ENCODE measurements around the gene IL2.

IL2 gene

DNA sequence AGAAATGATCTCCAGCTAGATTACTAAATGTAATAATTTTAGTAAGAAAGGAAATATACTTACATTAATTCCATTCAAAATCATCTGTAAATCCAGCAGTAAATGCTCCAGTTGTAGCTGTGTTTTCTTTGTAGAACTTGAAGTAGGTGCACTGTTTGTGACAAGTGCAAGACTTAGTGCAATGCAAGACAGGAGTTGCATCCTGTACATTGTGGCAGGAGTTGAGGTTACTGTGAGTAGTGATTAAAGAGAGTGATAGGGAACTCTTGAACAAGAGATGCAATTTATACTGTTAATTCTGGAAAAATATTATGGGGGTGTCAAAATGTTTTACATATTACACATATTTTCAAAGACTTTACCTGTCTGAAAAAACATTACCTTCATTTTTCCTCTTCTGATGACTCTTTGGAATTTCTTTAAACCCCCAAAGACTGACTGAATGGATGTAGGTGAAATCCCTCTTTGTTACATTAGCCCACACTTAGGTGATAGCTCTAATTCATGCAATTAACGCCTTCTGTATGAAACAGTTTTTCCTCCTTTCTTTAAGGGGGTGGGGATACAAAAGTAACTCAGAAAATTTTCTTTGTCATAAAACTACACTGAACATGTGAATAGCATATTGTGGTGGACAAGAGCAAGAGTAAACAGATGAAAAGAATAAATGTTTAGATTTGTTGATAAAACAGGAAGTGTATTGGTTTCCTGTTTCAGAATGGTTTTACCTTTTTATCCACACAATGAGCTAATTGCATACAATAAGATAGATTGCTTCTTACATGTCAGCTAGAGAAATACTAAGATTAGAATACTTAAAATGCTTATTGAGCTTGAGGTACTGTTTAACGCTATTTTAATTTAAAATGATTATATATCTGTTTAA lies at the start of gene IL2:
IL2 (minus strand) TSS at position 495 of the 886 bp plus-strand sequence; CDS start at position 210, 285 bp downstream.
- DNase-seq = no peak

DNA sequence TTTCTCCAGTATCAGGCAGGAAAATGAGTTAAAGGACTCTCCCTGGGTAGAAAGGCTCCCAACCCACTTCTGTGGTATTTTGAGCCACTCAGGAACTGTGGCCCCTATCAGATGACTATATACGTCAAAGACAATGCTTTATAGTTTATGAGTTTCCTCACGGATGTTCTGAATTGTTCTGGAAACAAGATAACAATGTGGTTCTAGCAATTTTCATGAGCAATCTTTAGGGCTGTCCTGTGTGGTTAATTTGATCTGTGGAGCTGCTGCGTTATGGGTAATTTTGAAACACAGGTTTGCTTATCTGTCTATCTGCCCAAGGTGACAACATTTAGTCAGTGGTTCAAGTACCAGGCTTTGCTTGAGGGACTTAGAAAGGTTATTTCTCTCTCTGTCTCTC lies 46.7 kb upstream of the IL2 start:
- no peak for DNase-seq

DNA sequence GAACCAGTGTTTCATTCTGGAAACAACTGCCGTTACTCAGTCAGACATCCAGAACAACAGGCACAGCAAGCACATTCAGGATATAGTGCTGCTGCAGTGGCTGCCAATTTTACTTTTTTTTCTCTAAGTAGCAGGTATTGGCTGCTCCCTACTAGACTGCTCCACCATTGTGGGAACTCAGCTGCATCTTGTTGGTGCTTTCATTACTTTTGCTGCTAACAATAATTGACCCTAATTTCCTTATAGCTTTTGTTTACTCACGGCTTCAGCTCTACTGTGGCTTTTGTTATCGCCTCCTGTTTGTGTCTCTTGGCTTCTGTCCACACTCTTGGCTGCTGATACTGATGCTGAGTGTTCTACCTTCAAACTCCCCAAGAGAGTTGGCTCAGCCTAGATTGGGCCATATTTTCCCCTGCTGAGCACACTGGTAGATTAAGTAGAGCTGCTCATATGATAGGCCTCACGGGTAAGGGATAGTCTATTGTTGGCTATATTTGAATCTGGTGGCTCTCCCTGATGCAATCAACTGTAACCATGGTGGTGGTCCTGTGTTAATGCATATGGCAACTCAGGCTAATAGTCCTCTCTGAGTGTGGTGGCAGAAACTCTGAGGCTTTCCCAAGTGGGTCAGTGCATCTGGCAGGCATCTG lies 44.5 kb upstream of the IL2 start:
- no peak for DNase-seq

DNA sequence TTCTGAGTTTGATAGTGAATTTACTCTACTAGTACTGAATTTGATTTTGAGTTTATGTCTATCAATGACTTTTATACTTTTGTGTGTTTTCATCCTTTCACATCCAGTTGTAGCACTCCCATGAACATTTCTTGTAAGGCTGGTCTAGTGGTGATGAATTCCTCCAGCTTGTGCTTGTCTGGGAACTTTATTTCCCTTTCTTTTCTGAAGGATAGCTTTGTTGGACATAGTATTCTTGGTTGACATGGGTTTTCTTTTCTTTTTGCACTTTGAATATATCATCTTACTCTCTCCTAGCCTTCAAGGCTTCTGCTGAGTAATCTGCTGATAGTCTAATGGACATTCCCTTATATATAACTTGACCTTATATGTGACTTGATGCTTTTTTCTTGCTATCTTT lies 32.5 kb upstream of the IL2 start:
- no peak for DNase-seq

DNA sequence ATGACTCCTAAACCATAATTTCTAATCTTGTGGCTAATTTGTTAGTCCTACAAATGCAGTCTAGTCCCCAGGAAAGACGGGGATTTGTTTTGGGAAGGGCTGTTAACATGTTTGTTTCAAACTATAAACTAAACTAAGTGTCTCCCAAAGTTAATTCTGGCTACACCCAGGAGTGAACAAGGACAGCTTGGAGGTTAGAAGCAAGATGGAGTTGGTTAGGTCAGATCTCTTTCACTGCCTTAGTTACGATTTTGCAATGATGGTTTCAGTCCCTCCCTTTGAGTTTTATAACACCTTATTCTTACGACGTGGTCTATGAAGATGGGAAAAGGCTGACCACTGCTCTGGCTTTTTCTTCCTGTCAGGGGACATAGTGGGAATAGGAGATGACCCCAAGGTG lies 27.0 kb upstream of the IL2 start:
- DNase-seq = no peak

DNA sequence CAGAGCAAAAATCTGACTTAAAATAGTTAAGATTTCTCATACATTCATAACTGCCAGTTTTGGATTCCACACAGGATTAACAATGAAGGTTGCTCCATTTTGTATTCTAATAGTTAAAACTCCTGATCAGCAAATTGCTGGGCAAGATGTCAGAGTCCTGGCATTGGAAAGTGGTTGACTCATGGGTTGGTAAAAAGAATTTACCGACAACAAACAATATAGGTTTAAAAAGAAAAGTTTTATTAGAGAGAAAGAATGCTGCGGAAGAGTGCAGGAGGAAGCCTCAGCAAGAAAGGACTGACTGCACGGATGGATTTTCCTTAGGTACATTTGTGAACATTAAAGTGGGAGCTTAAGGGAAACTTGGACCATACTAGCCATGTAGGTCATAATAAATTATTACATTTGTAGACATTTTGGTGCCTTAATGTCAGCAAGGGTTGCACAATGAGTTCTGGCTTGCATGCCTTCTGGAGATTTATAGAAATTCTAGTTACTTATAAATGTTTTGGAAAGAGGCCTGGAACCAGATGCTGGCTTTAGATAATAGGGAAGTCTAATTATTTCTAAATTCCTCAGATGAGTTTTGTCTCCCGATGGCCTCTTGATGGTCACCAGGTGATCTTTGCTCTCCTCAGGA lies 25.4 kb upstream of the IL2 start:
- no peak for DNase-seq

DNA sequence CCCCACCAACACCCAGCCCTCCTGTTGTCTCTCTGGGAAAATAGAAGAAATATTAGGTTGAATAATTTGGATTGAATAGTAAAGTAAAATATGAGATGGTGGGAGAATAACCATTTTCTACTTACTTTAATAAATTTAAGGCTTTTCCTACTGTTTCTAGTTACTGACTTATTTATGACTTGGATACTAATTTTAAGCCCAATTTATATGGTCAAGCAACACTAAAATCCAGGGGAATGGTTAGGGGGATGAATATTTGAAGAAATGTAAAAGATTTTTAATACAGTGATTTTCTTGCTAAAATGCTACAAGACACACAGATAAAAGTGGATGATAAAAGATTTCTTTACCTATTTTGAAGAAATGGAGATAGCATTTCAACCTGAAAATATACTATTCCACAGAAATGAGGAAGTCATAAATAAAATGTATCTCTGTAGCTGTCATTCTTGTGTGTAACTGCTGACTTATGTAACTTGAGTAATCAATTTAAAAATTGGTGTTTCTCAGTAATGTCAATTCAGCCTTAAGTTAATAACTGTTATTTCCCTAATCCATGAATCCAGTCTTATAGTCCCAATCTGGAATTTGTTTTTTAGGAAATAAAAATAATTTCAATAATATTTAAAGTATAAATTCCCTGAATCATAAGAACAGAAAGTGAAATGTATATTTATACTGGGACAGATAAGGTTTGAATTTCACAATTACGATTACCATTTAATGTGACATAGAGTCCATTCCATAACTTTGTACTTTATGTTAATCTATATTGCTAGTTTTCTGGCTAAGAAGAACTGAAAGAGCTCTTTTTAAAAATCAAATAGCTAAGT lies 24.3 kb upstream of the IL2 start:
- DNase-seq = peak; percentile 14 to 37

DNA sequence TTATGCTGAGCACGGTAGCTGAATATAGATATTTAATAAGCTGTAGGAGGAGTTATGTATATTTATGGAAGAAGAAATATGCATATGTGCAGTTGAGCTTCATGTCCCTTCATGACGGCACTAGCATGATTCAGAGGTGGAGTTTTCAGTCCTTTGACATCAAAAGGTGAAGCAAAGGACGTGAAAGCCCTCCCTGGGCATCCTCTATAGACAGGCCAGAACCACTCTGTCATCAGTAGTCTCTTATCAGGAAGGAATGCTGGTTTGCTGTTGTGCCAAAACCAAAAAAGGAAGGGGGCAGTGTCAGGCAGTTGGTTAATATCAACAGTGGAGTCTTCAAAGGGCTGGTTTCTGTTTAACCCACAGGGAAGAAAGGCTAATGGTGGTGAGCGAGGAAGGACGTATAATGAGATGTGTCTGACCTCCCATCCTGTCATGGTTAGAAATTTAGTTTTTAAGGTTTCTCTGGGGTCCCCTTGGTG lies 23.5 kb upstream of the IL2 start:
- DNase-seq = peak in 1 of 2 experiments; percentile 19

DNA sequence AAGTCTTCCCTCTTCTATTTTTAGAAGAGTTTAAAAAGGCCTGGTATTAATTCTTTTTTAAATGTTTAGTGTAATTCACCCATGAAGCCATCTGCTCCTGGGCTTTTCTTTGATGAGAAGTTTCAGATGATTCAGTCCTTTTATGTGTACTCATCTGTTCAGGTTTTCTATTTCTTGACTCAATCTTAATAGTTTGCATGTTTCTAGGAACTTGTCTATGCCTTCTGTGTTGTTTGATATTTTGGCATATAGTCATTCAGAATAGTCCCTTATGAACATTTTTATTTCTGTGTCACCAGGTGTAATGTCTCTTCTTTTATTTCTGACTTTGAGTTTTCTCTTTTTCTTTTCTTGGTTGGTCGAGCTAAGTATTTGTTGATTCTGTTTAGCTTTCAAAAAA lies 20.2 kb upstream of the IL2 start:
- no peak for DNase-seq

DNA sequence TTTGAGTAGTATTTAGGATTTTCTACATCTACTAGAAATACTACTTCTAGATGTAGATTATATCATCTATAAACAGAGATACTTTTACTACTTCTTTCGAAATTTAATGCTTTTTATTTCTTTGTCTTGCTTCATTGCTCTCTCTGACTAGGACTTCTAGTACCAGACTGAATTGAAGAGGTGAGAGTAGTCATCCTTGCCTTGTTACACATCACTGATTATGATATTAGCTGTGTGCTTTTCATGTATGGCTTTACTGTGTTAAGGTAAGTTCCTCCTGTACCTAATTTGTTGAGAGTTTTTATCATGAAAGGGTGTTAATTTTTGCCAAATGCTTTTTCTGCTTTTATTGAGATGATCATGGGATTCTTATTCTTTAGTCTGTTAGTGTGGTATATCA lies 19.6 kb upstream of the IL2 start:
- no peak for DNase-seq

DNA sequence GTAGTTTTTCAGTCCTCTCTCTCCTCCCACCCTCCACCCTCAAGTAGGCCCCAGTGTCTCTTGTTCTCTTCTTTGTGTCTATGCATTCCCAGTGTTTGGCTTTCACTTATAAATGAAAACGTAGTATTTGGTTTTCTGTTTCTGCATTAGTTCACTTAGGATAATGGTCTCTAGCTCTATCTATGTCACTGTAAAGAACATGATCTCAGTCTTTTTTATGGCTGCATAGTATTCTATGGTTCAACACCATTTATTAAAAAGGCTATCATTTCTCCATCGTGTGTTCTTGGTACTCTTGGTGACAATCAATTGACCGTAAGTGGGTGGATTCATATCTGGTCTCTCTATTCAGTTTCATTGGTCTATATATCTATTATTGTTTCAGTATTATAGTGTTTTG lies 18.7 kb upstream of the IL2 start:
- no peak for DNase-seq

DNA sequence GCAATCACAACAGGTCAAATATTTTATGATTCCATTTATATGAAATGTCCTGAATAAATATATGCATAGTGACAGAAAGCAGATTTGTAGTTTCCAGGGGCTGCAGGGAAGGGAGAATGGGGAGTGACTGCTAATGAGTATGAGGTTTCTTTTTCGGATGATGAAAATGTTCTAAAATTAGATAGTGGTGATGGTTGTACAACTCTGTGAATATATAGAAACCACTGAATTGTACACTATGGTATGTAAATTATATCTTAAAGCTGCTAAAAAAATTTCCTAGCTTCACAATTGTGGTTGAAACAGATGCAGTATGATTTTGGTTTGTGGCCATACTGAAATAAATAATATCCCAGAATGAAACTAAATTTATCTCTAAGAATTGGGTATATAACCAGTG lies 12.9 kb upstream of the IL2 start:
- DNase-seq = no peak

DNA sequence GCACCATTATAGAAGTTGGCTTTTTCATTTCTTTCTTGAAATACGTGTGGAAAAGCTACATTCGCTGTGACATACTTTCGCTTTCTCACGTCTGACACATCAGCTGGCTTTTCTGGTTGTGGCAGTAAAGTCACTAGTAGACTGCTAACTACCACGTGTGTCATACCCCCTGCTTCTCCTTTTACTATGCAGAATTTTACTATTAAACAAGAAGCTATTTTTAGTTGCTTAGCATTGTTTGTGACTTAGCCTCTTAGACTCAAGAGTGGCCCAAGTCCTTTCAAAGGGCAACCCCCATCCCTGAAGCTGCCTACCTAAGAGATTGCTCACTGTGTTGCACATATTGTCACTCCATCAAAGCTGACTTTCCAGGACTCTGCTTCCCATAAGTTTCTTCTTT lies 2.1 kb upstream of the IL2 start:
- peak; percentile 50 to 61 for DNase-seq

DNA sequence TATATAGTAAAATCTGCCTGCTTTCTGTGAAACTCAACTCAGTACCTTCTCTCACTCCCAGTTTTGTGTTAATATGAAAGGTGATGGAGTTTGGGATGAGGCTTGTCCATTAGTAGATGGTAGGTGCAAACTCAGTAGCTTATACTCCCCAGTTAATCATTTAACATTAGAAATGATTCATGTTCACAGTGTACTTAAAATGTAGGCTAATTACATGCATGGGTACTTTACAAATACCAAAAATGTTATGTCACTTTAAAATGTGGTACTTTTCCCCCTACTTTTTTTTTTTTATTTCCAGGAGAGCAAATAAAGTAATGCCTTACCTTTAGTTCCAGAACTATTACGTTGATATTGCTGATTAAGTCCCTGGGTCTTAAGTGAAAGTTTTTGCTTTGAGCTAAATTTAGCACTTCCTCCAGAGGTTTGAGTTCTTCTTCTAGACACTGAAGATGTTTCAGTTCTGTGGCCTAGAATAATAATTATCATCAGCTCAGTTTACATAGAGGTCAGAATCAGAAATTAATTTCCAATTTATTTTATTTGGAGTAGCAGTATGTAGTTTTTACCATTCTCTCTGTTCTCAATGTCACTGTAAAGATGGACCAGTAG lies 3.0 kb downstream of the IL2 start:
- DNase-seq = no peak

DNA sequence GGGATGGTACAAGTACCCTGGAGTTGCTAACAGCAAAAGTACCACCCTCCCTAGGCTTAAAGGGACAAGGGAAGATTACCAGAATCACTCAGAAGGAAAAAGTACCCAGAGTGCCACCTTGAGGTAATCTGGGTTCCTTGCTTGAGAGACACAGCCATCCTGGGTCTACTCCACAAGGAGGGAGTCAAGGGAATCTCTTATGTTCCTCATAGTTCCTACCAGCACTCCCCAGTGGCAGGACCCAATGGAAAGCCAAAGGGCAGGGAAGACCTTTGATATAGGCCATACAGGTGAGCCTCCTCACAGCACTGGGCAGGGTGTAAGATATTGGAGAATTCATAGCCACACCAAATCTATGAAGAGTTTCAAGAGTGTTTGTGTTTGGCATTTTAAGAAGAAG lies 5.7 kb downstream of the IL2 start:
- peak; percentile 31 to 38 for DNase-seq

DNA sequence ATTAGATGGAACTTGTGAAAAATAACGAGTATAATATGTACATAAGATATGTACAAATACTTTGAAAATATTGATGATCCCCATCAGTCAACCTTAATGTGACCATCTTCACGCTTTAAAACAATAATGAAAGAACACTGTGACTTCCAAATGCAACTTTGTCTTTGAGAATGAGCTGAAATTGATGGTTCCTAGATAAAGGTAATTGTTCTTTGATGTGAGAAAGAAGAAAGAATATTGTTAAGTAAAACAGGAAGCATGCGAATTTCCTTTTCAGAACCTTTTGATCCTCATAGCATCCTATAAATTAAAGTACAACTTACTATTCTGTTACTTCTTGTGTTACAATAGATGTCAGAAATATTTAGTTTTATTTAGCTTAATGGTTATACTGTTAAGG lies 22.2 kb downstream of the IL2 start:
- no peak for DNase-seq

DNA sequence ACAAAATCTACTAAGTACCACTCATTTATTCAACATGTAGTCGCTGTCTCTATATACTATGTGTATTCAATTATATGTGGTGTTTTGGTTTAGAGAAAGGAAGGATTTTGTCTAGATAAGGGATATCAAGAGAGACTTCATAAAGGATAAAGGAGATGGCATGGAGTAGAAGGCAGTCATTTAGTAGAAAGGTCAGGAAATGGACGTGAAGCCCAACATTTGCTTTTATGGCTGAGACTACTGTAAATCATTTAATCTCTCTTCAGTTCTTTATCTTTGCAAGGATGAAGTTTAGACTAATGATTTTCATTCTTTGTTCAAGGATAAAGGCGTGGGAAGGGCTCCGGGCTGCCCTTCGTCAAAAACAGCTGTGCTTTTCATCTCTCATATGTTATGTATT lies 25.2 kb downstream of the IL2 start:
- DNase-seq = no peak

DNA sequence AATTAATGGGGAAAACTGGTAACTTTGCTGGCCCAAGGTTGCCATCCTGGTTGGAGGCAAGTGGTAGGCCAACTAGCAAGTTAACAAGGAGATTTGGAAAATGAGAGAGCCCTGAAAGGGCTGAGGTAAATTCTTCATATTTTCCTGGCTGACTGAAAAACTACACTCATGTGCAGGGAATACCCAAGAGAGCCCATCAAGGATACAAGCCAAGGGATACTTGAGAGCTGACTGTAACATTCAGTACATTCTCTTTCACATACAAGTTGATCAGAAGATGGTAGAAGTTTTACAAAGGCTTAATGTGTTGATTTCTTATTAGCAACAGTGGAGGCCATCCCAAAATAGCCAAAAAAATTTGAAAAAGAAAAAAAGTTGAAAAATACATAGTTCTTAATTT lies 33.3 kb downstream of the IL2 start:
- DNase-seq = no peak

DNA sequence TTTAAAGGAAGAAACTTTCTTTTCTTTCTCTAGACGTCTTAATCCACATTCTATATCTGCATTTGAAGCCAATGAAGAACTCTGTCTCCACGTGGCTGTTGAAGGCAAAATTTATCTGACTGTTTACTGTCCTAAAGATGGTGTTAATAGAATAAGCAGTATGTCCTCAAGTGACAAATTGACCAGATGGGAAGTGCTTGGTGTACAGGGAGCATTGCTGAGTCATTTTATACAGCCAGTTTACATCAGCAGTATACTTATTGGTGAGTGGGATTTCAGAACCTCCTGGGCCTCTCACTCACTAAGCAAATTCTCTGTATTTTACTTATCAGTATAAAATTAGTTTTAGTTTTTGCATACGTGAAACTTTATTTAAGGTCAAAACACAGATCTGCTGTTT lies 44.0 kb downstream of the IL2 start:
- DNase-seq = no peak

DNA sequence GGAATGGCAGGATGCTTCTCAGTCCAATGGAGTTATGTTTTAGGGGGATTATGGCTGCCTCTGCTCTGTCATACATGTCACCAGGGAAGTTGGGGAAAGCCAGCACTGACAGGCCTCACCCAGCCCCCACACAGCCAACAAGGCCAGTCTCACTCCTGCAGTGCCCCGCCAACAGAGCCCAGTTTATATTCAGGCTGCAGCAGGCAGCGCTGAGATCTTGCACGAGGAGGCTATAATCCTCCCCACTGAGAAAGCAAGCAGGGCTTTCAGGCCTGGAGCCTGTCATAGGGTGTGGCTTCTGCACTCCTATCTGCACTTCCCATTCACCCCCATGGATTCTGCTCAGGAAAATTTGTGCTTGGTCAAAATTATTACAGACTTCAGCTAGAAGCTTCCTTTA lies 52.7 kb downstream of the IL2 start:
- DNase-seq = no peak
